HG02678 (cell line): ENCODE data around the gene GALNT5.
"Not testable (repeated sequence)": the region's sequence is repeated elsewhere in the genome, so short reads cannot be mapped to it uniquely, and the experiment has no call there.

Experiments
- ATAC-seq: cut with Tn5 transposase; IDR thresholded peaks from one replicate; pipeline ENCODE4 v1.9.1; 2021; ENCODE audit warnings: mild to moderate bottlenecking, moderate library complexity; ENCODE audit not compliant: unreplicated experiment

The GALNT5 gene

GRCh38 chr2:157326698-157327097, 69.2 kb downstream of the GALNT5 start:
- ATAC-seq, result no peak

DNA sequence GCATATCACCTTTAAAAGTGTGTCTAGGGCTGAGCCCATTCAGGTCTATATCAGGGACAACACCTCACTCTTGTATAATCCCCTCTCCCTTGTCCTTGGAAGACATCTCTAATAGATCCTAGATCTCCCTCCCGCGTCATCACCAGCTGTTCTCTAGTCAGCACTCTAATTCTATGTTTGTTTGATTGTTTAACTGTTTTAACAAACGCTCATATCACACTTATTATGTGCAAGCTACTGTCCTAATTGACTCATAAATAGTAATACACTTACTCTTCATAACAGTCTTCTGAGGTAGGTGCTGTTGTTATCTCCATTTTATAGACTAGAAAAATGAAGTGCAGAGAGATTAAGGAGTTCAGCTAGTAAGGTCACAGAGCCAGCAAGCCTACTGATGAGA, 69.7 kb downstream of the GALNT5 start:
- peak; percentile 29 for ATAC-seq

DNA sequence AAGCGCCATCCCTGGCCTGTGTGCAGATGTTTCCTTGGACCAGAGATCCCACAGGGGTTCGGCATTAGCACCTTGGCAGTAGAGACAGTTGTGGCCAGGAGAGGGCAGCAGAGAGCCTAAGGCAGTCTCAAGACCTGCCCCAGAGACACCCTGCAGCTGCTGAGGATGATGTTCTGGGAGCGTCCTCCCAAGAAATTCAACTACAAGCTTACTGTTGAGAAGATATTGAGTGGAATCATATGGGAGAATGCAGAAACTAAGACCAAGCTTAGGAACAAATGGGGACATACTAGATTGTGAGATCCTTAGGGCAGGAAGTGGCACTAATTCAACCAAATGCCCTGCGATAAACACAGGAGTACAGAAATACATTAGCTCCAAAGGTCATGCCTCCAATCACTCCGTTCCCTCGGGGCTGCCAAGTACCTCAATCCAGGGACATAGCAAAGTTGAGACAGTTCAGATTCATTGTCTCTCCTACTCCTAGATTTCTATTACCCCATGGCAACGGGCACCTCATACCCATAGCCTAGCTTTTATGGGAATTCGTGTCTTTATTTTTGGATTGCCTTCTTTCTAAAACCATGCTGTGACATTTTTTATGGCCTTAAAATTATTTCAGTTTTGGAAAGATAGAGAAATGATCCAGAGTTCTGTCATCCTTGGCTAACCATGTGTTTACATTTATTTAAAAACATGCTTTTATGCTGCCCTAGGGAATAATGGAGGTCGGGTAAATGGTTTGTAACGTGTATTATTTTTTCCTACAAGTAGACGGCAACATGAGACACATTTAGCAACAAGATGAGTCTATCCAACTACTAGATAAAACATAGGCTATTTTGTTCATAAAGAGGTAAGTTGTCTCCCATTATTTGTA, 70.4 kb downstream of the GALNT5 start:
- peak; percentile 99 for ATAC-seq

DNA sequence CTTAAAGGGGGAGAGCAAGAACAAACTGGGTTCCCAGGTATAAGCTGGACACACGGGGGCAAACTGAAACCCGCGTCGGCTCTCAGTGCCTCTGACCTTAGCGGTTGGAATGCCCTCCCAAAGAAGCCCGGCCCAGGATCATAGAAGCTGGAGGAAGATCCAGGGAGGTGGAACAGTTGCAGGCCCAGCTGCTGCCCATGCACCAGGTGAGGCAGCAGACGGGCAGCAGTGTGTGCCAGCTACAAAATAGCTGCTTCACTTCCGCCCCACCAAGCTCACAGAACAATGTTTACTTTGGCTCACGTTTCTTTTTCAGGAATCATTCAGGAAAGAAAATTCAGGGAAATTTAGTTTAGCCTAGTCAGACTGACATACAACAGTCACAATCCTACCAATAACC, 72.0 kb downstream of the GALNT5 start:
- ATAC-seq, result no peak

DNA sequence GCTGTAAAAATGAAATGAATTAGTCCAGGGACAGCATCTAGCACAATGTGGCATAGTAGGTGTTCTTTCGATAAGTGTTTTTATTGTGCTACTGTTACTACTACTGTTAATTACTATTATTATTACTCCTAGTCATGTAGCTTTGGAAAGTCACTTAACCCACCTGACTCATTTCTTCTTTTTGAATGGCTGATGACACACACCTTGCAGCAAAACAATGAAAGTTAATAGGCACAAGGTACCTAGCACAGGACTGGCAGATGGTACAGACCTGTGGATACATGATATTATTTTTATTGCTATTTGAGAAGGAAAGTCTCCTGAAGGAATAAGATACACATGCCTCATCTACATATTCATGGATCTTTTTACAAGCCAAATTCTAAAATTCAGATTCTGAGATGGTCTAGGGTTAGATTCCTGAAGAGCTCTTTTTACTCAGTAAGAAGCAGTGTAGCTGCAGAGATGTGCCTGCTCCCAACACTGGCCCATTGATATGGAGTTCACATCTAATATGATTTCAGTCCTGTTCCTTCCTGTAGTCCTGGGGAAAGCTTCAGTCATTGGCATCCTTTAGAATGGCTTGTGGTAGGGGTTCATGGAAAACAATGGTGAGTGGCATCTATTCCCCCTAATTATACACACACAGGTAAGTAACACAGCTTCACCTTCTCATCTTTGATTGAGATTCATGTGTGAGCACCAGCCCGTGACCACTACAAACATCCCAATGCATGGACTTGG, 76.0 kb downstream of the GALNT5 start:
- ATAC-seq, result no peak

DNA sequence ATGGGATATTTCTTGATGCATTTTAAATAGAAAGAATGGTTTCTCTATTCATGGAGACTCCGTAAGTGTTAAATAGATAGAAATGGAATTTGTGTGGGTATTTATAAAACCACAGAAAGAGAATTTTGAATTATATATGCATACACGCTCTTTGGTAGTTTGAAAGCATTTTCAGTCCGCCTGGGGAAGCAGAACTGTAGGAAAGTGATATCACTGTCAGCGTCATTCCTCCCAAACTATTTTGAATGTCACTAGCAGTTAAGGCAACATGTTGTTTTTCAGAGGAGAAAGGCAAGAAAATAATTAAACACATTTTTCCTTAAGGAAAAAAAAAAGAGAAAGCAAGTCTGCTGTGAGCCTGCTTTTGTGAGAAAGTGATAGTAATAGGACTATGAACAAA, 76.8 kb downstream of the GALNT5 start:
- ATAC-seq, result no peak

GRCh38 chr2:157334797-157335196, 77.3 kb downstream of the GALNT5 start:
- ATAC-seq, result no peak

GRCh38 chr2:157336137-157337010, 78.9 kb downstream of the GALNT5 start:
- no peak for ATAC-seq

DNA sequence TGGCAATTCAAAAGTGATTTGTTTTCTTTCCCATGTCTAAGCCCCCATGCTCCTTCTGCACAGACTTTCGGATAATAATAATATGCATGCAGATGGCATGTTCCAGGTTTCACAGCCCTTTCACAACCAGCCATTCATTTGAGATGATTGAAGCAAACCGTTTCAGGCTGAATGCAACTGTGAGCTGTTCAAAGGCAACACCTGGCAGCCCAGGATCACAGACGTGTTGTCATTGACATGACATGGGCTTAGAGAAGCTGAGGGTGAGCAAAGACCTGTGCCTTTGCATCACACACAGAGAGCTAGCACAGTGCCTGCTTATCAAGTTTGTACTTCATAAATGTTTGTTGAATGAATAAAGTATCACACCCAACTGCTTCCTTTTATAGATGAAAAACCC, 80.5 kb downstream of the GALNT5 start:
- no peak for ATAC-seq

DNA sequence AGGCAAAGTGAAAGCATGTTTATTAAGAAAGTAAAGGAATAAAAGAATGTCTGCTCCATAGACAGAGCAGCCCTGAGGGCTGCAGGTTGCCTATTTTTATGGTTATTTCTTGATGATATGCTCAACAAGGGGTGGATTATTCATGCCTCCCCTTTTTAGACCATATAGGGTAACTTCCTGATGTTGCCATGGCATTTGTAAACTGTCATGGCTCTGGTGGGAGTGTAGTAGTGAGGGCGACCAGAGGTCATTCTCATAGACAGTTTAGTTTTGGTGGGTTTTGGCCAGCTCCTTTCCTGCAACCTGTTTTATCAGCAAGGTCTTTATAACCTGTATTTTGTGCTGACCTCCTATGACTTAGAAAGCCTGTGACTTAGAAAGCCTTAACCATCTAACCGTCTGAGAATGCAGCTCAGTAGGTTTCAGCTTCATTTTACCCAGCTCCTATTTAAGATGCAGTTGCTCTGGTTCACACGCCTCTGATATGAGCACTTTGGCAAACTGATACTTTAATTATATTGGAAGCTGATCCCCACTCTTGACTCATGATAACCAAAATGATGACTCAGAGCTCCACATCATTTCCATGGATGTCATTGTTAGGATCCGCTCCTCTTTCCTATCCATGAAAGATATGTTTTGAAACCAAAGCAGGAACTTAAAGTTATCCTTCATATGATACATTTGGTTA, 82.6 kb downstream of the GALNT5 start:
- no peak for ATAC-seq

DNA sequence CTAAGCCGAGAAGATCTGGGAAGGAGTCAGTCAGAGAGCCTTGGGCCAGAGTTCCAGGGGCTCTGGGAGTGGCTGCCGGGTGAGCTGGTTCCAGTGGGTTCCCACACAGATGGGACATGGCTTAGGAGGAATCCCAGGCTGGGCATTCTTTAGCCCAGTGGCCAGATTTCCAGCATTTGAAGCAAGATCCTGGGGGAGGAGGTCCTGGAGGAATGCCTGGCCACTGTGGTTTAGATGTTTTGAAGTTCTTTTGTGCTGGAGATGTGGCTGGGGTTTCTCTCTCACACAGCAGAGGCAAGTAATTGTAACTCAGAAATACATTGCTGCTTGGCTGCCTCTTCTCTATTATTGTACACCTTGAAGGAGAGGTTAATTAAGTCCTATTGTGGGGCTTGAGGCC, 83.9 kb downstream of the GALNT5 start:
- ATAC-seq, result not testable (repeated sequence)

GRCh38 chr2:157345647-157346389, 88.3 kb downstream of the GALNT5 start:
- no peak for ATAC-seq

DNA sequence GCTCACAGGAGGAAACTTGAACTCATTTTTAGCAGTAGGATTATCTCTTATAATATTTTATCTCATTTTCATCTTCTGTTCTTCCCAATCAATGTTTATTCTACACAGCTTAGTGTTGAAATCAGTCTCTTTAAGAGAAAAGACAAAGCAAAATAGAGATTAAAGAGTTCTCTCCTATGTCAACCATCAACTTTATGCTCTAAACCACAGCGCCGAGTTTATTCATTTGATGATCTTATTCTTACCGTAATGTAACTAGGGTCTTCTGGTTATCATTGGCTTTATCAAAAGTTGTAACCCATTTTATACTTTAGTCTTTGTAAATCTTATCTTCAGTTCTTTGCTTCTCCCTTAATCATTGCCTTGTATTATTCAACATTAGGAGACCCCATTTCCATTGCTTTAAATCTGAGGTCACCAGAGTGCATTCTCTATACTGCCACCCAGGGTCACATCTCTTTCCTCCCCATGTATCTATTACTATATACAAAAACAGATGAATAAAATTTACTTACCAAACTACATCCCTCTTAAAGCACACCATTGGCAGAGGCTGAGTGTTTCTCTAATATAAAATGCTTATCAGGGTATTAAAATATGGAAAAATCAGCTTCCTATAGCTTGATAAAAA, 90.9 kb downstream of the GALNT5 start:
- ATAC-seq, result no peak

DNA sequence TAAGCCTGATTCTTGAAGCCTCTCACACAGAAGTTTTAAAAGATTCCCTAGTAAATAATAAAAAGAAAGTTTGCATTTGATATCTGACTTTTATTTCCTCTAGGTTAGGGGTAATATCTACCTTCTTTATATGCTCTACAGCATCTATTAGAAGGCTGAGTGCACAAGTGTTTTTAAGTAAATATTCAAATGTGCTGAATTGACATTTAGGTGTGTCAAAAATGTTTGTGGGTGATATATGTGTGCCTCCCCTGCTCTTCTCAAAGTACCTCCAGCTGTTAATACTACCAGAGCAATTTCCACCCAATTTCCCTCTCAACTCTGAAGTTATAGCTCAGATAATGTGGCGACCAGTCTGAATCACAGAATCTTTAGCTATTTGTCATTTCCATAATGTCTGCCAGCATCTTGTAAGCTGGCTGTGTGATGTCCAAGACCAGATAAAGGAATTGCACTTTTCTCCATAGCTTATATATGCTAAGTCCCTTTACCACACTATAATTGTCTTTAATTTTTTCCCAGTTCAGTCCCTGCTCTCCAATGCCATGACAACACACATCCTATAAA, 92.5 kb downstream of the GALNT5 start:
- no peak for ATAC-seq

GRCh38 chr2:157355618-157356017, 98.1 kb downstream of the GALNT5 start:
- no peak for ATAC-seq

GRCh38 chr2:157359628-157360027, 102.1 kb downstream of the GALNT5 start:
- no peak for ATAC-seq

DNA sequence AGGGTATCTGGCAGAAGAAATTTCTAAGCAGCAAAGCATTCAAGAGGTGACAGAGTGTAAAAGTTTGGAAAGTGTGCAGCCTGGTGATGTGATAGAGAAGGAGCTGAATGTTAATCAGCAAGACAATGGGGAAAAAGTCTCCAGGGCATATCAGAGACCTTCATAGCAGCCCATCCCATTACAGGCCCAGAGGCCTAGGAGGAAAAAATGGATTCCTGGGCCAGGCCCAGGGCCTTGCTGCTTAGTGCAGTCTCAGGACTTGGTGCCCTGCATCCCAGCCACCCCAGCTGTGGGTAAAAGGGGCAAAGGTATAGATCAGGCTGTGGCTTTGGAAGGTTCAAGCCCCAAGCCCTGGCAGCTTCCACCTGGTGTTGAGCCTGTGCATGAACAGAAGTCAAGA, 104.0 kb downstream of the GALNT5 start:
- ATAC-seq, result no peak

GRCh38 chr2:157362627-157363026, 105.1 kb downstream of the GALNT5 start:
- no peak for ATAC-seq

- peak; percentile 56 for ATAC-seq
Observed at GRCh38 chr2:157363612-157364101, 106.2 kb downstream of the GALNT5 start.
